Measurements from ENCODE around the gene EXOC4. TPM values are rescaled to one million over a fixed set of nuclear protein-coding genes. Genes with fewer than 3 reads are reported as not detected.

Gene EXOC4
- total and polyA plus RNA-seq, 2 of the 13 experiments (the other 11 are each of a cell fraction or from before 2014, with no cell fraction given), result 22.5 to 39.0 TPM

DNA sequence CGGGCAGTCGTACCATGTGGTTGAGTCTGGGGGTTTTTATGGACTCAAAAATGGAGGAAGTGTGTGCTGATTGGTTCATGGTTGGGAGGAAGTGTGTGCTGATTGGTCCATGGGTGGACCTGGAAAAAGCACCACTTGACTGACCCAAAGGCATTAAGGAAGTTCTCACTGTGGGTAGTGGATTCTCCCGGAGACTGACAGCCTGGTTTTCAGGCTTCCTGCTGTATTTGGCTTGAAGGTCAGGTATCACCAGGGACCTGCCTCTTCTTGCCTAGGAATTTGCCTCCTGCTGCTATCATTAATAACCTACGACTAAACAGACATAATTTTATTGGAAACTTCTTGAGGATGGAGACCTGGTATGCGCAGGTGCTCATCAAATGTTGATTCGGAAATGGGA, 605.4 kb downstream of the EXOC4 start:
- Histone ChIP-seq H3K4me3 (replicated peaks in 1 of 3; ENCODE audit: insufficient read depth in 1 of 3, low read depth in 2 of 3, low read length in 3 of 3) (no peak overlapping the region), H3K4me2 (ENCODE audit: low read depth, low read length) (no peak overlapping the region), H3K27me3 (ENCODE audit: control insufficient read depth in 1 of 2, insufficient read depth in 2 of 2, low read length in 2 of 2) (no peaks in the 10 kb centered on the region), H3K79me2 (ENCODE audit: insufficient read depth, low read length) (no peaks in the 10 kb centered on the region), H4K20me1 (ENCODE audit: insufficient read depth, low read length) (no peaks in the 10 kb centered on the region), H3K36me3 (replicated peaks in 1 of 2; ENCODE audit: control insufficient read depth in 1 of 2, insufficient read depth in 2 of 2, low read length in 2 of 2) (no peaks in the 10 kb centered on the region), H3K27ac (ENCODE audit: extremely low read length, insufficient read depth, low read length) (no peak overlapping the region), H3K9me3 (ENCODE audit: low read length) (no peaks in the 10 kb centered on the region), H3K9ac (ENCODE audit: insufficient read depth, low read depth, low read length) (no peak overlapping the region), H2AFZ (ENCODE audit: low read length) (no peak overlapping the region), H3K4me1 (ENCODE audit: insufficient read depth, low read length) (peaks cover 10% of the 10 kb centered on the region)
- TF ChIP-seq HHEX (CRISPR knock-in tag; IDR thresholded peaks at IDR 0.05), result no peak
- no peak for TF ChIP-seq ZNF501 (CRISPR knock-in tag; IDR thresholded peaks at IDR 0.05)
- TF ChIP-seq, protein P1, sequence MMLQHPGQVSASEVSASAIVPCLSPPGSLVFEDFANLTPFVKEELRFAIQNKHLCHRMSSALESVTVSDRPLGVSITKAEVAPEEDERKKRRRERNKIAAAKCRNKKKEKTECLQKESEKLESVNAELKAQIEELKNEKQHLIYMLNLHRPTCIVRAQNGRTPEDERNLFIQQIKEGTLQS (CRISPR knock-in tag; IDR thresholded peaks at IDR 0.05), result no peak
- no peak for TF ChIP-seq ZNF326 (CRISPR knock-in tag; IDR thresholded peaks at IDR 0.05; ENCODE audit: borderline replicate concordance)
- TF ChIP-seq SOX6 (IDR thresholded peaks at IDR 0.05), result no peak
- no peak for TF ChIP-seq SOX6 (CRISPR knock-in tag; IDR thresholded peaks at IDR 0.05)
- no peak for TF ChIP-seq MTERF4 (CRISPR knock-in tag; IDR thresholded peaks at IDR 0.05)
- TF ChIP-seq SMAD3 (CRISPR knock-in tag; IDR thresholded peaks at IDR 0.05), result no peak
- TF ChIP-seq ZNF775 (CRISPR knock-in tag; IDR thresholded peaks at IDR 0.05; ENCODE audit: borderline replicate concordance), result no peak
- TF ChIP-seq NR3C1 (CRISPR knock-in tag; IDR thresholded peaks at IDR 0.05), result no peak
- no peak for TF ChIP-seq PLRG1 (conservative IDR thresholded peaks at IDR 0.05)
- no peak for TF ChIP-seq BRF2 (CRISPR knock-in tag; IDR thresholded peaks at IDR 0.05)
- no peak for TF ChIP-seq MXI1 (IDR thresholded peaks at IDR 0.05; ENCODE audit: borderline replicate concordance, low read depth, low read length)
- TF ChIP-seq, protein P2, sequence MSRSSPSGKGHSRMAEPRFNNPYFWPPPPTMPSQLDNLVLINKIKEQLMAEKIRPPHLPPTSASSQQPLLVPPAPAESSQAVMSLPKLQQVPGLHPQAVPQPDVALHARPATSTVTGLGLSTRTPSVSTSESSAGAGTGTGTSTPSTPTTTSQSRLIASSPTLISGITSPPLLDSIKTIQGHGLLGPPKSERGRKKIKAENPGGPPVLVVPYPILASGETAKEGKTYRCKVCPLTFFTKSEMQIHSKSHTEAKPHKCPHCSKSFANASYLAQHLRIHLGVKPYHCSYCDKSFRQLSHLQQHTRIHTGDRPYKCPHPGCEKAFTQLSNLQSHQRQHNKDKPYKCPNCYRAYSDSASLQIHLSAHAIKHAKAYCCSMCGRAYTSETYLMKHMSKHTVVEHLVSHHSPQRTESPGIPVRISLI (CRISPR knock-in tag; IDR thresholded peaks at IDR 0.05; ENCODE audit: borderline replicate concordance), result no peak
- TF ChIP-seq REPIN1 (CRISPR knock-in tag; IDR thresholded peaks at IDR 0.05; ENCODE audit: borderline replicate concordance, low read depth), result no peak
- TF ChIP-seq ZC3H4 (CRISPR knock-in tag; IDR thresholded peaks at IDR 0.05; ENCODE audit: borderline replicate concordance), result no peak
- no peak for TF ChIP-seq JDP2 (CRISPR knock-in tag; IDR thresholded peaks at IDR 0.05; ENCODE audit: borderline replicate concordance)
- no peak for TF ChIP-seq ZFY (CRISPR knock-in tag; IDR thresholded peaks at IDR 0.05)
- no TSS peak for BruUV-seq (replicated peaks)
- DNase-seq (ENCODE audit: low spot score), result no peak
- 95% methylated on average over 6 of the region's 6 CpGs for WGBS (ENCODE audit: low lambda C conversion rate)
- in situ Hi-C loops (cut with HindIII; ENCODE audit: extremely low pct_ligation_motif_present, low pct_unique_long_range_greater_than_20kb) (no loop called here), intact Hi-C loops (cut with micrococcal nuclease; ENCODE audit: unreplicated experiment) (loop anchor here (10.0 kb wide), 1 partner anchor 566 kb away; no protein-coding TSS in a partner anchor)
- no peak for ATAC-seq
- POLR2A ChIA-PET, result no interaction called here
- FAIRE-seq, result no peak
- CTCF ChIA-PET (ENCODE audit: low intra/inter-chr PET ratio, low total read pairs), result no interaction called here

Measured in HepG2 (cell line).